Hepatocyte (in vitro differentiated cells): Measurements from ENCODE around the gene PTRH1.

ENCODE experiments used
- EZH2 ChIP-seq: fragments of 200-600 bp; sonication (generic); IDR thresholded peaks from 2 replicates; pipeline ENCODE4 v1.6.1; 2016; ENCODE audit warnings: antibody characterized with exemption, mild to moderate bottlenecking, borderline replicate concordance
- EZH2phosphoT487 ChIP-seq: fragments of 200-600 bp; sonication (generic); IDR thresholded peaks from one replicate; pipeline ENCODE4 v1.6.1; 2018; ENCODE audit warnings: antibody characterized with exemption, mild to moderate bottlenecking, low read depth, moderate library complexity; ENCODE audit not compliant: unreplicated experiment, severe bottlenecking
- TF ChIP-seq, protein P1 (sequence below): fragments of 200-600 bp; sonication (generic); IDR thresholded peaks from 2 replicates; pipeline ENCODE4 v1.5.1; 2016; ENCODE audit warnings: antibody characterized with exemption, mild to moderate bottlenecking; ENCODE audit not compliant: poor library complexity

DNA sequence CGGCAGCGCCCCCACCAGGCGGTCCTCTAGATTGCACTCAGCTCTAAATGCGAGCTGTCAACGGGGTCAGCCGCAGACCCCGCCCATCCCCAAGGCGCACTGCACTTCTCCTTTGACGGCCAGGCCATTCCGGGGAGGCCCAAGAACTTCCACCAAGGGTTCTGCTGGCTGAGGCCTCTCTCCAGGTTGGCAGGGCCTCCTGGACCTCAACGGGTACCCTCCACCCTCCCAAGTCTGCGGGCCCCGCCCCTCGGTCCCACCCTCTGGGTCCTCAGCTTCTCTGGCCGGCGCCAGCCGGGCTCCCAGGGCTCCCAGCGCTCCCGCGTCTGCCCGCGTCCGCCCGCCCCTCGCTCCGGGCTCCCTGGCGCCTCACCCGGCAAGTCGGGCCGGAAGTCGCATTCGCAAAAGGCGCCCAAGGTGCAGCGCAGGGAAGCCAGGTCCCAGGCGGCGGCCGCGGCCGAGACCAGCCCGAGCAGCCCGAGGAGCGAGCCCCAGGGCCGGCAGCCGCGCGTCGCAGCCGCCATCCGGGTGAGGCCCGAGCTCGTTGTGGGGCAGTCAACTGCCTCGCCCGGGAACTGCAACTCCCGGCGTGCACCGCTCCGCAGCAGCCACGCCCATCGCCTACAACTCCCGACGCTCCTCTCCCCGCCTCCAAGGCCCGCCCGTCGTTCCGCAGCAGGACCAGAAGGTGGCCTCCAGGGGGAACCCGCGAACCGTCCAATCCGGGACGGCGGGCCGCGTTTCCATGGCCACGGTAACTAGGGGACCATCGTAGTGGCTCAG lies 19.5 kb upstream of the PTRH1 start, which contains the start of gene TOR2A:
- TF ChIP-seq, protein P1, sequence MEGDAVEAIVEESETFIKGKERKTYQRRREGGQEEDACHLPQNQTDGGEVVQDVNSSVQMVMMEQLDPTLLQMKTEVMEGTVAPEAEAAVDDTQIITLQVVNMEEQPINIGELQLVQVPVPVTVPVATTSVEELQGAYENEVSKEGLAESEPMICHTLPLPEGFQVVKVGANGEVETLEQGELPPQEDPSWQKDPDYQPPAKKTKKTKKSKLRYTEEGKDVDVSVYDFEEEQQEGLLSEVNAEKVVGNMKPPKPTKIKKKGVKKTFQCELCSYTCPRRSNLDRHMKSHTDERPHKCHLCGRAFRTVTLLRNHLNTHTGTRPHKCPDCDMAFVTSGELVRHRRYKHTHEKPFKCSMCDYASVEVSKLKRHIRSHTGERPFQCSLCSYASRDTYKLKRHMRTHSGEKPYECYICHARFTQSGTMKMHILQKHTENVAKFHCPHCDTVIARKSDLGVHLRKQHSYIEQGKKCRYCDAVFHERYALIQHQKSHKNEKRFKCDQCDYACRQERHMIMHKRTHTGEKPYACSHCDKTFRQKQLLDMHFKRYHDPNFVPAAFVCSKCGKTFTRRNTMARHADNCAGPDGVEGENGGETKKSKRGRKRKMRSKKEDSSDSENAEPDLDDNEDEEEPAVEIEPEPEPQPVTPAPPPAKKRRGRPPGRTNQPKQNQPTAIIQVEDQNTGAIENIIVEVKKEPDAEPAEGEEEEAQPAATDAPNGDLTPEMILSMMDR, result peak; percentile 99
- no peak for TF ChIP-seq EZH2phosphoT487
- TF ChIP-seq EZH2, result no peak
